GM19238 (cell line): ENCODE results near the gene JAGN1.
"Not testable (repeated sequence)": the region's sequence is repeated elsewhere in the genome, so short reads cannot be mapped to it uniquely, and the experiment has no call there.

Source experiments
- DNase-seq: peaks from one replicate; pipeline ENCODE4 v3.0.0; 2011; ENCODE audit warnings: low spot score; ENCODE audit not compliant: insufficient read length

JAGN1 gene

DNA sequence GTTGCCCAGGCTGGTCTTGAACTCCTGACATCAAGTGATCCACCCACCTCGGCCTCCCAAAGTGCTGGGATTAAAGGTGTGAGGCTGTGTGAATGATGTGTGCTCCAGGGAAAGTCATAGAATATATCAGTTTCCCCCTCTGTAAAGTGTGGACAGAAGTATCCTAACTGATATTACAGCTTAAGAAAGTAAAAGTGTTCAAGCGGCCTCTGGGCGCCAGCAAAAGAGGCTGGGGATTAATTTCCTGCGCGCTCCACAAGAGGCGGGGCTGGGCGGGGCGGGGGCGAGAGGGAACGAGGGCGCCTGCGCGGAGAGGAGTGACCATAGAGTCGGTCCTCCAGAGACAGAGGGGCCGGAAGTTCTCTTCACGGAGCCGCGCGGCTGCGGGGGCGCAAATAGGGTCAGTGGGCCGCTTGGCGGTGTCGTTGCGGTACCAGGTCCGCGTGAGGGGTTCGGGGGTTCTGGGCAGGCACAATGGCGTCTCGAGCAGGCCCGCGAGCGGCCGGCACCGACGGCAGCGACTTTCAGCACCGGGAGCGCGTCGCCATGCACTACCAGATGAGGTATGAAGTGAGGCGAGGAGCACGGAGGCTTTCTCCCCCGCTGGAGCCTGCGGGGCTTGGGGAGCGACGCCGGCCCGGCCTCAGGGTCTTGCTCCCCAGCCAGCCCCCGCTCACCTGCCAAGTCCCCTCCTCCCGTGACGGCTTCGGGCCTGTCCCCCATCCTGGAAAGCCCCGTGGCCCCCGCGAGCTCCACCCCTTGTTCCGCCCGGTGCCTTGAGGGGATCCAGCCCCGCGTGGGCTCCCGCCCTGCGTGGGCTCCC lies at the start of gene JAGN1:
Gene JAGN1 (plus strand): TSS at position 362 of the 823 bp plus-strand sequence. CDS start 113 bp downstream, at position 475.
- peak; percentile 88 for DNase-seq

DNA sequence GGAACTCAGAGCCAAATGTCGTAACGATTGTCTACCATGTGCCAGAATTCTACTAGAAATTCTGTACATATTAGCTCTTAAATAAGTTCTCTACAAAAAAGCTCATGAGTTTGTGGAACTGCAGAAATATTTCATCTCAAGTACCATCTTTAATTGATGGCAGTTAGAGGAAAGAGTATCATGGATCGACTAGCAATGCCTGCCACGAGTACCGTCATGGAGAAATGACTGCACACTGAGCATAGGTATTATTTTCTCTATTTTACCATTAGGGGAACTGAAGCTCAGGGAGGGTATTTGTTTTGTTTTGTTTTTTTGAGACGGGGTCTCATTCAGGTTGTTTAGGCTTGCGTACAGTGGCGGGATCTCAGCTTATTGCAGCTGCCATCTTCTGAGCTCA lies 49.4 kb upstream of the JAGN1 start:
- no peak for DNase-seq

GRCh38 chr3:9843715-9844438 lies 46.5 kb upstream of the JAGN1 start, which contains the start of gene RPUSD3:
RPUSD3 (minus strand) TSS chr3:9844008; CDS start chr3:9843990, 18 bp downstream.
- peak; percentile 97 for DNase-seq

GRCh38 chr3:9846231-9846630 lies 44.2 kb upstream of the JAGN1 start:
- no peak for DNase-seq

- no peak for DNase-seq
Measured at GRCh38 chr3:9846931-9847488, 43.4 kb upstream of the JAGN1 start.

- DNase-seq: not testable (repeated sequence)
Measured at GRCh38 chr3:9847870-9848269, 42.5 kb upstream of the JAGN1 start.

- DNase-seq: not testable (repeated sequence)
Measured at GRCh38 chr3:9848860-9849259, 41.5 kb upstream of the JAGN1 start.

GRCh38 chr3:9851383-9851782 lies 39.0 kb upstream of the JAGN1 start:
- not testable (repeated sequence) for DNase-seq

- not testable (repeated sequence) for DNase-seq
Measured at GRCh38 chr3:9851926-9852325, 38.5 kb upstream of the JAGN1 start.

GRCh38 chr3:9852528-9852927 lies 37.9 kb upstream of the JAGN1 start:
- no peak for DNase-seq

GRCh38 chr3:9854291-9854940 lies 36.0 kb upstream of the JAGN1 start:
- not testable (repeated sequence) for DNase-seq

DNA sequence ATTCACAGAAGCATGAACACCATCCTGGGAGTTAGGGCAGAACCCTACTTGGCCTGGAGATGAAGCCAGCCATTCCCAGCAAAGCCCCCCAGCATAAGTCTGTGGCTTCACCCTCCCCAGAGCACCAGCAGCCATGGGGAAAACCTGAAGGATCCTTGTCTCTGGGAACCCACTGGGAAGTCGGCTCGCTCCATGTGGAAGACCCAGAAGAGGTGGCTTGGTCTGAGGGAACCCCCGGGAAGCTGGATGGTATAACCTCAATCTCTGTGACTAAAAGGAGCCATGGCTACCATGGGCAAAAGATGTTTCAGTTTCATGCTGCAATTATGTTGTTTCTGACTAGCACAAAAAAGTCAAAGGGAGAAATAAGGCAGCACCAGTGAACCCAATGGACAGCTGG lies 34.8 kb upstream of the JAGN1 start:
- no peak for DNase-seq

DNA sequence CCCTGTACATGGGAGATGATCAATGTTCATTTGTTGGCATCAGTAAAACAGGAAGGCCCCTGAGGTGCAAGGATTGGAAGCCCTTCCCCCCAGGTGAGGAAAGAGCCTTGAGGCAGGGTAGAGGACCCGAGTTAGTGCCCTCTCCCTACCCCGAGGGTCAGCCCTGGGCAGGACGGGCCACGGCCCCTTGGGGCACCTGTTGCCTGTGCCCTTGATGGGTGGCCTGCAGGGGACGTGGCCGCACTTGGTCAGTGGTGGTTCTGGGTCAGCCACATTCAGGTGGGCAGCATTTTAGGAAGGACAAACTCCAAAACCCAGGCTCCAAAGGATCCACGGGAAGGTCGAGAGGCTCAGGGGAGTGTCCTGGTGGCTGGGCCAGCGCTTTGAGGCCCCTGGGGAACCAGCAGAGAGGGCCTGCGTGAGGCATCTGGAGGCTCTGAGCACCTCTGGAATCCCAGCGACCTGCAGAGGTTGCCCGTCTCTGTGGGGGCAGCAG lies 30.8 kb upstream of the JAGN1 start:
- no peak for DNase-seq

GRCh38 chr3:9861201-9861600 lies 29.2 kb upstream of the JAGN1 start:
- DNase-seq: no peak

- no peak for DNase-seq
Measured at GRCh38 chr3:9861626-9862130, 28.7 kb upstream of the JAGN1 start.

GRCh38 chr3:9862391-9863057 lies 27.9 kb upstream of the JAGN1 start:
- no peak for DNase-seq

DNA sequence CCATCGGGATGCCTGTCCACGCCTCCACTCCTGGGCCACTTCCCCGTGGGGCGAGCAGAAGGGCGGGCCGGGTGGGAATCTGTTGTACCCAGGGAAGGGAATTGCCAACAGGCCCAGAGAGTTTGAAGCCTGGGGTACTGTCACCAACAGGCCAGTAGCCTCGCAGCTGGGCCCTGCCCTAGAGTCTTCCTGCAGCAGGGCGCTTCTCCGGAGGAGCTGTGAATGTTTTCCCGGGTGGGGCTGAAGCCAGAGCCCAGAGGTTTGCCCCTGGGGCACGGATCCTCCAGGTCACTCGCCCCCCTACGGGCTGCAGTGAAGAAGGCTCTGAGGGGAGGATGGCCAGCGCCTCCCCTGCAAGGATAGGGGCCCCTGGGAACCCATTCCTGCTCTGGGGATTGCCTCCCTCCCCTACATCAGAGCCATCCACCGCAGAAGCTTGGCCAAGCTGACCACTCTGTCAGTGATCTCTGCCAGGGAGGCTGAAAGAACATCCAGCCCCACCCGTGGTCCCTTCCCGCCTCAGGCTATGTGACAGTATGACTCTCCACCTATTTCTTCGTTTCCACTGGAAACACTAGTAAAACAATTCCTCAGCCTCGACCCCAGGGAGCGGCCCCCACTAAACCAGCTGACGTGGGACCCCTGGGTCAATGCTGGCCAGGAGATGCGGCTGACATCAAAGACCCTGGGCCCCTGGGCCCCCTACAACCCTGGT lies 27.2 kb upstream of the JAGN1 start:
- no peak for DNase-seq

- DNase-seq: no peak
Measured at GRCh38 chr3:9864200-9864927, 26.0 kb upstream of the JAGN1 start.

DNA sequence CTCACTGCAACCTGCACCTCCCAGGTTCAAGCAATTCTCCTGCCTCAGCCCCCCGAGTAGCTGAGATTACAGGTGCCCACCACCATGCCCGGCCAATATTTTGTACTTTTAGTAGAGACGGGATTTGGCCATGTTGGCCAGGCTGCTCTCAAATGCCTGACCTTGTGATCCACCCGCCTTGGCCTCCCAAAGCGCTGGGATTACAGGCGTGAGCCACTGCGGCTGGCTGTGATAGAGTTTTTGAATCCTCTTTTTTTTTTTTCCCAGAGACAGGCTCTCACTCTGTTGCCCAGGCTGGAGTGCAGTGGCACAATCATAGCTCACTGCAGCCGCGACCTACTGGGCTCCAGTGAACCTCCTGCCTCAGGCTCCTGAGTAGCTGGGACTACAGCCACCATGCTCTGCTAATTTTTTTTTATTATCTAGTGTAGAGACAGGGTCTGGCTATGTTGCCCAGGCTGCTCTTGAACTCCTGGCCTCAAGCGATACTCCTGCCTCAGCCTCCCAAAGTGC lies 25.2 kb upstream of the JAGN1 start:
- DNase-seq: not testable (repeated sequence)
